Measurements from ENCODE around the gene MED10. TPM values are rescaled to one million over a fixed set of nuclear protein-coding genes. Genes with fewer than 3 reads are reported as not detected.

Gene MED10
- total RNA-seq, 1 donor from 2014 or later = 32.7 TPM

- DNase-seq (ENCODE audit: extremely low spot score in 2 of 2) = no peak
Measured at GRCh38 chr5:6356578-6357164, 21.7 kb downstream of the MED10 start.

GRCh38 chr5:6355294-6355693 lies 23.1 kb downstream of the MED10 start:
- H3K9me3 ChIP-seq = no peaks in the 10 kb centered on the region
- H3K27me3 ChIP-seq = no peaks in the 10 kb centered on the region
- no peaks in the 10 kb centered on the region for H3K36me3 ChIP-seq
- H3K4me1 ChIP-seq = no peaks in the 10 kb centered on the region
- no peak overlapping the region for H3K4me3 ChIP-seq
- no peak for DNase-seq (ENCODE audit: extremely low spot score in 2 of 2)
- no peak overlapping the region for H3K27ac ChIP-seq
- TF ChIP-seq CTCF (IDR thresholded peaks at IDR 0.05) = no peak
- no peak for TF ChIP-seq POLR2AphosphoS5 (IDR thresholded peaks at IDR 0.05; ENCODE audit: insufficient read depth in 1 of 2, low read depth in 1 of 2)
- TF ChIP-seq POLR2A (IDR thresholded peaks at IDR 0.05) = no peak
- intact Hi-C loops (cut with DNase I) = no loop called here

More at GRCh38 chr5:6356578-6357164, 21.7 kb downstream of the MED10 start:
- Histone ChIP-seq H3K4me3 (no peak overlapping the region), H3K27me3 (no peaks in the 10 kb centered on the region), H3K9me3 (no peaks in the 10 kb centered on the region), H3K27ac (no peak overlapping the region), H3K4me1 (no peaks in the 10 kb centered on the region), H3K36me3 (peaks cover 0 to under 1% of the 10 kb centered on the region in 2 donors)
- TF ChIP-seq POLR2A (IDR thresholded peaks at IDR 0.05) (no peak), CTCF (IDR thresholded peaks at IDR 0.05) (no peak), POLR2AphosphoS5 (IDR thresholded peaks at IDR 0.05; ENCODE audit: insufficient read depth in 1 of 2, low read depth in 1 of 2) (no peak)
- intact Hi-C loops (cut with DNase I) = no loop called here

- no peak overlapping the region for H3K27ac ChIP-seq
- H3K27me3 ChIP-seq = no peaks in the 10 kb centered on the region
- no peaks in the 10 kb centered on the region for H3K9me3 ChIP-seq
- intact Hi-C loops (cut with DNase I) = no loop called here
- no peak for DNase-seq (ENCODE audit: extremely low spot score in 2 of 2)
- no peaks in the 10 kb centered on the region for H3K4me1 ChIP-seq
- no peaks in the 10 kb centered on the region for H3K36me3 ChIP-seq
- H3K4me3 ChIP-seq = no peak overlapping the region
- no peak for TF ChIP-seq POLR2AphosphoS5 (IDR thresholded peaks at IDR 0.05; ENCODE audit: insufficient read depth in 1 of 2, low read depth in 1 of 2)
- TF ChIP-seq CTCF (IDR thresholded peaks at IDR 0.05) = no peak
- no peak for TF ChIP-seq POLR2A (IDR thresholded peaks at IDR 0.05)
Measured at GRCh38 chr5:6354848-6355247, 23.5 kb downstream of the MED10 start.

- no peak for TF ChIP-seq CTCF (IDR thresholded peaks at IDR 0.05)
- TF ChIP-seq POLR2AphosphoS5 (IDR thresholded peaks at IDR 0.05; ENCODE audit: insufficient read depth in 1 of 2, low read depth in 1 of 2) = no peak
- TF ChIP-seq POLR2A (IDR thresholded peaks at IDR 0.05) = no peak
- Histone ChIP-seq H3K27me3 (no peaks in the 10 kb centered on the region), H3K27ac (no peak overlapping the region), H3K9me3 (no peaks in the 10 kb centered on the region), H3K4me1 (no peaks in the 10 kb centered on the region), H3K36me3 (no peaks in the 10 kb centered on the region), H3K4me3 (no peak overlapping the region)
- intact Hi-C loops (cut with DNase I) = no loop called here
- no peak for DNase-seq (ENCODE audit: extremely low spot score in 2 of 2)
Measured at GRCh38 chr5:6353602-6354302, 24.6 kb downstream of the MED10 start.
